CD4-positive, alpha-beta T cell treated with Interleukin-1 beta for 1 hour (primary cell): ENCODE measurements around the gene DLEC1.
"Not testable (repeated sequence)": the region's sequence is repeated elsewhere in the genome, so short reads cannot be mapped to it uniquely, and the experiment has no call there.

ENCODE experiments used
- DNase-seq, 2 donors: peaks; one replicate each; pipeline ENCODE4 v3.0.0-alpha.2; 2020 to 2022

Gene DLEC1

DNA sequence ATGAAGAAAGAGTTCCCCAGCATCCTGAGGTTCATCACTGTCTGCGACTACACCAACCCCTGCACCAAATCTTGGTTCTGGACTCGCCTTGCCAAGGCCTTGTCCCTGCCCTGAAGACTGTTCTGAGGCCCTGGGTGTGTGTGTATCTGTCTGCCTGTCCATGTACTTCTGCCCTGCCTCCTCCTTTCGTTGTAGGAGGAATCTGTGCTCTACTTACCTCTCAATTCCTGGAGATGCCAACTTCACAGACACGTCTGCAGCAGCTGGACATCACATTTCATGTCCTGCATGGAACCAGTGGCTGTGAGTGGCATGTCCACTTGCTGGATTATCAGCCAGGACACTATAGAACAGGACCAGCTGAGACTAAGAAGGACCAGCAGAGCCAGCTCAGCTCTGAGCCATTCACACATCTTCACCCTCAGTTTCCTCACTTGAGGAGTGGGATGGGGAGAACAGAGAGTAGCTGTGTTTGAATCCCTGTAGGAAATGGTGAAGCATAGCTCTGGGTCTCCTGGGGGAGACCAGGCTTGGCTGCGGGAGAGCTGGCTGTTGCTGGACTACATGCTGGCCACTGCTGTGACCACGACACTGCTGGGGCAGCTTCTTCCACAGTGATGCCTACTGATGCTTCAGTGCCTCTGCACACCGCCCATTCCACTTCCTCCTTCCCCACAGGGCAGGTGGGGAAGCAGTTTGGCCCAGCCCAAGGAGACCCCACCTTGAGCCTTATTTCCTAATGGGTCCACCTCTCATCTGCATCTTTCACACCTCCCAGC lies 102.4 kb downstream of the DLEC1 start:
- DNase-seq: no peak

DNA sequence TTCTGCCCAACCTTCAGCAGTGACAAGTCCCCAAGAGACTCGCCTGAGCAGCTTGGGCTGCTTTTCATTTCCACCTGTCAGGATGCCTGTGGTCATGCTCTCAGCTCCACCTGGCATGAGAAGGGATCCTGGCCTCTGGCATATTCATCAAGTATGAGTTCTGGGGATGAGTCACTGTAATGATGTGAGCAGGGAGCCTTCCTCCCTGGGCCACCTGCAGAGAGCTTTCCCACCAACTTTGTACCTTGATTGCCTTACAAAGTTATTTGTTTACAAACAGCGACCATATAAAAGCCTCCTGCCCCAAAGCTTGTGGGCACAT lies 102.9 kb downstream of the DLEC1 start:
- DNase-seq: no peak

DNA sequence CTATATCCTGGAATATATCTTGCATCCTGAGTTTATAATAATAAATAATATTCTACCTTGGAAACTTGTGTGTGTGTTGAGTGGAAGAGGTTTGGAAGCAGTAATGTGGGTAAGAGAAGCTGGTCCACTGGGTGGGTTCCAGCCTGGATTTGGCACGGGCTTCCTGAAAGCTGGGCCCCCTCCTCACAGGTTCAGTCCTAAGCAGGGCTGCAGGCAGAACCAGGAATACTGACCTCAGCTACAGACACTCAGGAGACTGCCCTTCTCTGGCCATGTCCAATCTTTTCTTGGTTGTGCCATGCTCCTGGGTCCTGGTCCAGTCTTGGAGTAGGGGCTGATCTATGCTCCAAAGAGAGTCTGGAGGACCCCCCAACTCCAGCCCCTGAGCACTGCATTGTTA lies 104.0 kb downstream of the DLEC1 start:
- DNase-seq: no peak

DNA sequence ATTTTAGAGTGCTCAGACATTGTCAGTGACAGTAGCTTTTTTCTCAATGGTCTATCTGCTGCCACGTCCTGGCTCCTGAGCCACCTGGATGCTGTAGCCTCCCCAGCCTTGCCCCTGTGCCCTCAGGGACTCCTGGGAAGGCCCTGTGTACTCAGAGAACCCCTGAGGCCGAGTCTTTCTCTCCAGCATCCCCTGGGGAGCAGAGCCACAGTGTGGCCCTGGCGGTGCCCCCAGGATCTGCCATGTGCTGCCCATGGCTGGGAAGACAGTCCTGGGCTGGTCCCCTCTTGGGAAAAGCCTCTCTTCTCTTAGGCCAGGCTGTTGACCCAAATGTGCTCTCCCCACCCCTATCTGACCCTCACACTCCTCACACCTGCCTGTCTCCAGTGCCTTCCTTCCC lies 104.5 kb downstream of the DLEC1 start:
- no peak for DNase-seq

DNA sequence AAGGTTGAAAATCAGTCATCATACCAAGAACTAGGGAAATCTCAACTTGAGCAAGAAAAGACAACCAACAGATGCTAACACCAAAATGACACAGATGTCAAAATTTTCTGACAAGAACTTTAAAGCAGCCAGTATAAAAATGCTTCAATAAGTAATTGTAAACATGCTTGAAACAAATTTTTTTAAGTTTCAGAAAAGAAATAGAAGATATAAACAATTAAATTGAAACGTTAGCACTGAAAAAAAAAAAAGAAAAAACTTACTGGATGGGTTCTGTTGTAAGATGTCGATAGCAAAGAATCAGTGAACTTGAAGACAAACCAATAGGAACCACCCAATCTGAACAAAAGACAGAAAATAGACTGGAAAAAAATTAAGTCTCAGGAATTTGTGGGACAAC lies 107.5 kb downstream of the DLEC1 start:
- DNase-seq: no peak

DNA sequence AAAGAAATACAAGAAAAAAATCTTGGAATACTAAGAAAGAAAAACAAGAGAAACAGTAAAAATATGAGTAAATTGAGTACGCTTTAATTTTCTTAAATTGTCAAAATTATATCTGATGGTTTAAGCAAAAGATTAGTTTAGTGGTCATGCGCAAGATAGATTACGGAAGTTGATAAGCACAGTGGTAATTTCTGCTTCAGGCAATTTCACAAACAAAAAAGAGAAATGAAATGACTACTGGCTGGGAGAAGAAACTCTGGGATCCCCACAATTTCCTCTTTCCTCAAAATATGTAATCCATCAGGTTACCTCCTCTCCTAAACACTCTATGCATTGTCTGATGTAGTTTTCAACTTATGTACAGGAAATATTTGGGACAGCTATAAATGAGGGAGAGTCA lies 108.4 kb downstream of the DLEC1 start:
- DNase-seq: no peak

DNA sequence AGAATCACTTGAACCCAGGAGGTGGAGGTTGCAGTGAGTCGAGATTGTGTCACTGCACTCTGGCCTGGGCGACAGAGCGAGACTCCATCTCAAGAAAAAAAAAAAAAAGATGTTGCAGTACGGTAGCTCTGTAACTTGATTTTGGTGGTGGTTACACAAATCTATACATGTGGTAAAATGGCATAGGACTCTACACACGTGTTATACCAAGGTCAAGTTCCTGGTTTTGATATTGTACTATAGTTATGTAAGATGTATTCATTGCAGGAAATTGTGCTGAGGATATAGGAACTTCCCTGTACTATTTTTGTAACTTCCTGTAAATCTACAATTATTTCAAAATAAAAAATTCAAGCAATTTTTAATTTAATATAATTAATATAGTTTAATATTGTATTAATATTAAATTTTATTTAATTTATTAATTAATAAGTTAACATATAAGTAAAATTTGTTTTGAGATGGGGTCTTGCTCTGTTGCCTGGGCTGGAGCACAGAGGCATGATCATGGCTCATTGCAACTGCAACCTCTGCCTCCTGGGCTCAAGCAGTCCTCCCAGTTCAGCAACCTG lies 109.4 kb downstream of the DLEC1 start:
- no peak for DNase-seq

DNA sequence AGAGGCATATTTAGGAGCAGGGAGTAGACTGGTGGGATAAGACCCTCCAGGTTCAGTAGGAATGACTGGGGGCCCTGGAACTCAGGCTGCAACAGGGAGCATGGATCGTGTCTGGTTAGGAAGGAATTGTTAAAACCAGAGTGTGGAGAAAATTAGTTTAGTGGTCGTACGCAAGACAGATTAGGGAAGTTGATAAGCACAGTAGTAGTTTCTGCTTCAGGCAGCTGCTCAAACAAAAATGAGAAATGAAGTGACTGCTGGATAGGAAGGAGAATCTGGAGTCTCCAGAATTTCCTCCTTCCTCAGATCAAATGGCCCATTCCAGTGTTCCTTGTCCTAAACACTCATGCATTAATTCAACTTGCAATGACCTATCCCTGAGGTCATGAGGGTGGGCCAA lies 110.7 kb downstream of the DLEC1 start:
- no peak for DNase-seq

DNA sequence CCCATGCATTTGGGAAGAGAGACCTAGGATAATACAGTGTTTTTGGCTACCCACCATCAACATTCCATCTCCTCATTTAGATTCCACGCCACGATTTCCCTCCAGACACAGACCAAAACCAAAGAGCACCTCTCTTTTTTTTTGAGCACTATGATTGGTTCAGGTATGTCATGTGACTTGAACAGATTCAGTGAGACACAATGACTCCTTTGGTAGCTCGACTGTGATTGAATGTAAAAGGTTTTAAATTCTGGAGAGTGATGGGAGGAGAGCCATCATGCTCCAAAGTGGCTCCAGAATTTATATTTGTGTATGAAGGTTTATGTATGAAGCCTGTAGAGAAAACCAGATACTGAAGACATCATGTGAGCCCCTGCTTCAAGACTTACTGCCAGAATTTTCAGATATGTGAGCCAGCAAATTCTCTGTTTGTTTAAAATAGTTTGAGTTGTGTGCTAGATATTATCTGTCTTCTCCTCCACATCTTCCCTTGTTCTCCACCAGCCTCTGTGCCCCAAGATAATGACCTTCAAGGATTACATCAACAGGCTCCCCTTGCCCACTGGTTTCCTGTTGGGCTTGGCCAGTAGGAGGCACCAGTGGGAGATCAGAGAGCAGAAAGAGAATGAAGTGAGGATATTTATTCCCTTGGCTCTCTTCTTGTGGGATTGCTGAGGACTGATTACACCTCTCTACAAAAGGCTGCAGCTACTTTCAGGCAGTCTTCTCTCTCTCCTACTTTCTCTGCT lies 111.9 kb downstream of the DLEC1 start:
- DNase-seq: no peak

DNA sequence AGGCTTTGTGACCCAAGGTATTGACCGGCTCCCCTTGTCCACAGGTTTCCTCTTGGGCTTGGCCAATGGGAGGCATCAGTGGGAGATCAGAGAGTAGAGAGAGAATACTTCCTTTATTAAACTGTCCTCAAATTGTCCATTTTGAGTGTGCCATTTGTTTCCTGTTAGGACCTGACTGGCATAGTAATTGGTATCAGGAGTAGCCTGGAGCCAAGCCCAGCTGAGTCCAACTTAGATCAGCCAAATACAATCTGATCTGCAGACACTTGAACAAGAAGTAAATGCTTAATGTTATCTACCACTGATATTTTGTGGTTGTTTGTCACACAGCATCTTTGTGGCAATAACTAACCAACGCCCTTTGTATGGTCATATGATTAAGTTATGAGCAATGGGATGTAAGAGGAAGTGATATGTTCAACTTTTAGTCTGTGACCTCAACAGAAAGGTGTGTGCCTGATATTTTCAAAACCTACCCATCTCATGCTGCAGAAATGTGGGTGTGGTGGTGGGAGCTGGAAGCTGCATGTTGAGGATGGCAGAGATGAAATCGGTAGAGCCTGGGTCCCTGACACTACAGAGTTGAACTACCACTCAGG lies 112.8 kb downstream of the DLEC1 start:
- peak; percentile 28 to 45 for DNase-seq

DNA sequence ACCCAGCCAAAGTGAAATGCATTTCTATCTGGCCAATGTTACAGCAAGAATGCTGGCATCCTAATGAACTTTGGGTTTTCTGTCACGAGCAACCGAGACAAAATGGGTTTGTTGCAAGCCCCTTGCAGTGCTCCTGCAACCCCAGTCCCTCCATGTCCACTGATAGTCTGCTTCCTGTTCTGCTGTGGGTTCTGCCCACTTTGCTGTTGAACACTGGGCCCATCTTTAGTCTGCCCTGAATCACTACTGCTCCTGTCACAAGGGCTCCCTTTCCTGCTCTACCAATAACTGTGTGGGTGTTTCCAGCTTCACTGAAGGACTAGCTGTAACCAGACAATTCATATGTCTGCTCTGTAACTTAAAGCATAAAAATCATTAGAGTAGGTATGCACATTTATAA lies 113.6 kb downstream of the DLEC1 start:
- DNase-seq: no peak

DNA sequence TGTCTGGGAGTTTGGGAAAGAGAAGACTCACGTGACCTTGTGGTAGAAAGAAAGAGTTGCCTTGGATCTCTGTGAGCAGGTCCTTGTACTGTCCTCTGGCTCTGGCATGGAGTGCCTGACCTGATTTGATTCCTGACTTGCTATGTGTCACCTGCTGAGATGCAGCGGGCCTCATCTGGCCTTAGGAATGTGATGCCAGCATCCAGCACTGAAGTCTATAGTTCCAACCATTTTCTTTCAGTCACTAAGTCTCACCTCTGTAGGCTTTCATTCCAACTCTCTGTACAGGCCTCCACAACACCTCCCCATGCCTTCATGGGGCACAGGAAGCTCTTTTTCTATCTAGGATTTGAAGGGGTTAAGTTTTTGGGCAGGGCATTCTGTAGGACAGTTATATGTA lies 114.2 kb downstream of the DLEC1 start:
- DNase-seq: no peak

DNA sequence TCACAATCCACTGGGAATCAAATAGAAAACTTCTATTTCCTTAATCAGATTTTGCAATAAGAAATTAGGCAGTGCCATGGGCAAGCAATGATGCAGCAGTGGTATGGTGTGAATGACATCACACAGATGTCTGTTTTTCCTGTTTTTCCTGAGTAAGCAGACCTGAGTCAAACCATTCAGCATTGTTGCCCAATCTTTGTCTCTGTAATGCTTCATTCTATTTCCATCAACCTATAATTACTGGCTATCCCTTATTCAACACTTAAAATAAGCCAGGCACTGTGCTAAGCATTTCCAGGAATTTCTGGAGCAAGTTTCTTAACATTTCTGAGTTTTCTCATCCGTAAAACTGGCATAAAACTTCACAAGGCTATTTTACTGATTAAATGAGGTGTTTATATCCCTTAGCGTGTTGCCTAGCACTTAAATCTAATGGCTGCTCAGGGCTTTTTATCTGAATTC lies 115.1 kb downstream of the DLEC1 start:
- peak in 1 of 2 donors; percentile 40 for DNase-seq

DNA sequence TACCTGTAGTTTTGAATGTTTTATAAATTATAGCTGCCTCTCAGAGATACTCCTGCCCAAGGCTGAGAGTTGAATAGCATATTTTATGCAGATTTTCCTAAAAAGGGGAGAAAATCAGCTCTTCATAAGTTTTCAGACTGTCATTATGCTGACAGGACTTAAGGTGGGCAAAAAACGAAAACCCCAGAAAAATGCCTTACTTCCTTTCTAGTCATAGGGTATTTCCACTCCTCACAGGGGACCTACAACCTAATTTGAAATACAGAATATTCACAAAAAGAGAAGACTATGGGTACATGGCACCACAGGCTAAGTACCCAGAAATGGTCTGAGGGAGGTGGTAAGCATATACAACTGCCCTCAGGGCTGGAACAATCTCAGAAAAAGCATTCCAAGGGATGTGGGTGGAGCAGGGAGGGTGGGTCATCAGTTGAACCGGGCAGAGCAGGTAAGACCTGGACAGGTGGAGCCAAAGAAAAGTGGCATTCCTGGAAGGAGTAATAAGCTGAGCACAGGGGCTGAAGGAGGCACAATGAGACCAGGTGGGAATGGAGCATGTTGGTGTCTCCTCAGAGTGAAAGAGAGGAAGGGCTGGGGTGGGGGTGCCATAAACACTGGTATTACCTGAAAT lies 115.7 kb downstream of the DLEC1 start:
- no peak for DNase-seq

DNA sequence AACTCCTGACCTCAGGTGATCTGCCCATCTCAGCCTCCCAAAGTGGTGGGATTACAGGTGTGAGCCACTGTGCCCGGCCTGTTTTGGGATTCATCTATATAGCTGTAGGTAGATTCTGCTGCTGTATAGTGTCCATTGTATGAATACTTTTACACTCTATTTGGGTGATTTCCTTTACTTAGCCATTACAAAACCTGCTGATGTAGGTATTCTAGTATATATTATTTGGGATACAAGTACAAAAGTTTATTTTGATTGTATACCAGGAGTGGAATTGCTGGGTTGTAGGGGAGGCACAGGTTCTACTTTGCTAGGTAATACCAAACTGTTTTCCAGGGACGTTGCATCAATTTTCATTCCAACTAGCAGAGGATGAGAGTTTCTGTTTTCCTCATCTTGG lies 116.8 kb downstream of the DLEC1 start:
- no peak for DNase-seq

DNA sequence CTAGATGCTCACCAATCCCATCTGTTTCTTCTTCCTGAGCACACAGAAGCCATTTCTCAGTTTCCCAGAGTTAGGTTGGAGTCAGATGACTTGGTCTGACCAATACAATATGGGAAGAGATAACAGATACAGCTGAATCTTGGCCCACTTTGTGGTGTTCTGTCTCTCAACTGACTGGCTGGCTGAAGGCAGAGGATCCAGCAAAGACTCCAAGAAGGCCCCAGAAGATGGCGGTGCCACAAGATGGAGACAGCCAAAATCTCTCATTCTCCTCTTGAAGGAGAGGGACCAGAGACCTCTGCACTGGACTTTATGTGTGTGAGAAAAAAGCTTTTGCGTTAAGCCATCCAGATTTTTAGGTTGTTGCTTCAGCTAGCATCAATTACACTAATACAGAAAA lies 118.1 kb downstream of the DLEC1 start:
- no peak for DNase-seq

DNA sequence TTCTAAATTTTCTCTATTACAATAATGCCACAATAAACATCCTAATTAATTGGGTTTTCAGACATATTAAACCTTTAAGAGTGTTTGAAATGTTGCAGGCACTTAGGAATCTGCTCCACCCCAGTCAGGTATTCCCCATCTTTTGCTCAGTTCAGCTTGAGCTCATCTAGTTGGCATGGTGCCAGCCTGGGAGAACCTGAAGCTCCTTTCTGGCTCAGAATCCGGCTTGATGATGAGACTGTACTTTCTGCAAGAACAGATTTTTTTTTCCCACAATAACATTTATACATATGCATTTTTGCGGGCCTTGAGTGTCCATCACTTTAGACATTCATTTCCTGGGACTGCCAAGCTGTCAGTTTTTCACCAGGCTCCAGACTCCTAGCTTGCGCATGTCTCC lies 118.6 kb downstream of the DLEC1 start:
- no peak for DNase-seq

DNA sequence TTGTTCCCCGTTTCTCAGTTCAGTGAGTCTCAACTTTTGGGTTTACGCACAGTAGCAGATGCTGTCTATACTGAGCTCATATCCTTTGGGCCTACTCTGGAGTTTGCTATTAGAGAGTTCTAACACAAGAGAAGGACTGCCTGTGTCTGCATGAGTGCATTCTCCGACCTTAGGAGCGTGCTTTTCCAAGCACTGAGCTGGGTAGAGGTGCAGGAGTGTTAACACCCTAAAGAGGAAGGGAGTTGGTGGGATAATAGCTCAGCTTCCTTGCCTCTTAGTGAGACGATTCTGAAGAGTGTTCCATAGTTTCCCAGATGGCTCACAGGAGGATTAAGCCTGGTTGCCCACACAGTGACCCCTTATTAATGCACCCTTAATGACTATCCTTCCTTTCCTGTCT lies 119.5 kb downstream of the DLEC1 start:
- DNase-seq: no peak

DNA sequence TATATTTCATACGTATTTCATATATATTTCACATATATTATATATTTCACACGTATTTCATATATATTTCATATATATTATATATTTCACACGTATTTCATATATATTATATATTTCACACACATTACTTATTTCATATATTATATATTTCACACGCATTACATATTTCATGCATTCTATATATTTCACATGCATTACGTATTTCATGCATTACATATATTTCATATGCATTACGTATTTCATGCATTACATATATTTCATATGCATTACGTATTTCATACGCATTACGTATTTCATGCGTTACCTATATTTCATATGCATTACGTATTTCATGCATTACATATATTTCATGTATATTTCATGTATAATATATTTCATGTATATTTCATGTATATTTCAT lies 121.7 kb downstream of the DLEC1 start:
- DNase-seq: not testable (repeated sequence)

DNA sequence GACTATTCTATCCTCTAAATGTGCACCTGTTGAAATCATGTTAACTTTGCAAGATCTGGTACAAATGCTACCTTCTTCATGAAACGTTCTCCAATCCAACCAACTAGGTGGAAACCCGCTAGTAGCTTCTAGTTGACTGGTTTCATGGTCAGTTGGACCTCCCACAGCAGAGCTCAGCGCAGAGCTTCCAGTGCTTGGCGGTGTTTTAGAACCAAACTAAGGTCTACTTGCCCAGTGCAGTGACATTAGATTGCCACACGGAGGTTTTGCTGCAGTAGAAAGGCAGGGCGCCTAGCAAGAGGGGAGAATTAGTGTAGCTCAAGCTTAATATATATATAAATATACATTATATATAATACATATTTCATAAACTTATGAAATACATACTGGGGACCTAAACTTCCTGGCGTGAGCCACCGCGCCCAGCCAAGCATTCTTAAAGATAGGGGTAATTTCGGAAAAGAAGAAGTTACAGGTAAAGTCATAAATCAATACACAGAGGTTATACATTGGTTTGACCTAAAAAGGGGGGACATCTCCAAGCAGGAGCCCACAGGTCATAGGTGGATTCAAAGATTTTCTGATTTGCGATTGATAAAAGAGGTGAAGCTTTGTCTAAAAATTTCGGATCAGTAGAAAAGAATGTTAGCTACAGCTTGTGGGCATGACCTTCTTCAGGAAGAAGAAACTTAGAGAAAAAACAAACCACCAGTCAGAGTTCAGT lies 124.3 kb downstream of the DLEC1 start:
- DNase-seq: peak; percentile 34 to 37

DNA sequence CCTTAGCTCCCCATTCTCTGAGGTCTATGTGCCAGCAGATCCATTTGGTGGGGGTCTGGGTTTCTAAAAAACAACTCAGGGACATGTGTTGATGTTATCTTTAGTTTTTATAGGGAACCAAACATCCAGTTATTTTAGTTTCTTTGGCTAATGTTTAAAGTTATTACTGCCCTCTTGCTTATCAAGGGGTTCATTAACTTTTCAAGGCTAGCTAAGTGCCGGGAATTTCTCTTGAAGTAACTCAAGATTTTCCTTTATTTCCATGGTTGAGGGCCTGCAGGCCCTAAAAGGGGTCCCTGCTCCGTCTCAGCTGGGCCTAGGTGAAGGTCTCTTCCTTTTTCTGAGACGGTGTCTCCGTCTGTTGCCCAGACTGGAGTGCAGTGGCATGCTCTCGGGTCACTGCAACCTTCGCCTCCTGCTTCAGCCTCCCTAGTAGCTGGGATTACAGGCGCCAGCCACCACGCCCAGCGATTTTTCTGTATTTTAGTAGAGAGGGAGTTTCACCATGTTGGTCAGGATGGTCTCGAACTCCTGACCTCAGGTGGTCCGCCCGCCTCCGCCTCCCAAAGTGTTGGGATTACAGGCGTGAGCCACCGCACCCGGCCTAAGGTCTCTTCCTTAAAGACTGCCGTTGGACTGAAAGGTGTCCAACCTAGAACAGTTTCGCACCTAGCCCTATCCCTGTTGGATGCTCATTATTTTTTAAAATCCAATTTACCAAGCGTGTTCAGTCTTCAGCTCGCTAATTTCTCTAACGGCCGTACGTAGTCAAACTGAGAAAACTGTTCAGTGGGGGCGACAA lies 125.0 kb downstream of the DLEC1 start:
- DNase-seq: no peak

DNA sequence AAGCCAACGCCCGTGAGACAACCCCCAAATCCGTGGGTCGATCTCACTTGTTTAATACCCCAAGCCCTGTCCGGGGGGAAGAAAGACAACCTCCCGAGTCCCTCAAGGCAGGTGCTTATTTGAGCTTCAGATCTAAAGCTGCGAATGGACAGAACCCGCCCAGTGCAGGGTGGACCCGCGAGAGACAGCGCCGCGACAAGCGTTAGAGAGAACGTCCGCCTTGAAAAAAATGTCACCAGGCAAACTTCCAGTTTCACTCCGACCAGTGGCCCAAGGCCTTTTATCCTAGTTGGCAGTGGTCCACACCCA lies 125.6 kb downstream of the DLEC1 start:
- DNase-seq: no peak
